DMS114 treated with DMSO at 0.1 percent for 48 hours (cell line): ENCODE data around the gene GRM7.

Experiments
- DNase-seq: peaks from one replicate; lab custom pipeline; 2025; ENCODE audit not compliant: unreplicated experiment; lab: John Stamatoyannopoulos, UW

The GRM7 gene

DNA sequence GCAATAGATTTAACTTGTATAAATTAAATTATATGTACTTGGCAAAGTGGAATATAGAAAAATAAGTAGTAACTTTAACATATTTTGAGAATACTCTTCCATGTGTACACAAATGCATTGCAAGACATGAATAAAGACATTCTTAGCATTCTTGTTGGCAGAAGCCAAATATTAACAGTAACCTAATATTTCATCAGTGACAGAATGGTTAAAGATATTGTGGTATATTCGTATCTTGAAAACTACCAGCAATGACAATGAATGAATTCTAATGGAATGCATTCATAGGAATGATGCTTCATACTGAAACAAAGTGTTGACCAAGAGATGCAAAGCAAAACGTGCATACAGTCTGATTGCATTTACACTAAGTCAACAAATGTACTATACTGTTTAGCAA is 524.7 kb downstream of the GRM7 start:
- DNase-seq = no peak

DNA sequence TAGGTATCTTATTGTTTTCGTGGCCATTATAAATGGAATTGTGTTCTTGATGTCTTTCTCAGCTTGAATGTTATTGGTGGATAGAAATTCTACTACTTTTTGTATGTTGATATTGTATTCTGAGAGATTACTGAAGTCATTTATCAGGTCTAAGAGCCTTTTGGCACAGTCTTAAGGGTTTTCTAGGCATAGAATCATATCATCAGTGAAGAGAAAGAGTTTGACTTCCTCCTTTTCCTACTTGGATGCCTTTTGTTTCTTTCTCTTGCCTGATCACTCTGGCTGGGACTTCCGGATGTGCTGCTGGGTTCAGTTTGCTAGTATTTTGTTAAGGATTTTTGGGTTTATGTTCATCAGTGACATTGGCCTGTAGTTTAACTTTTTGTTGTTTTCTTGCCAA is 527.1 kb downstream of the GRM7 start:
- no peak for DNase-seq

DNA sequence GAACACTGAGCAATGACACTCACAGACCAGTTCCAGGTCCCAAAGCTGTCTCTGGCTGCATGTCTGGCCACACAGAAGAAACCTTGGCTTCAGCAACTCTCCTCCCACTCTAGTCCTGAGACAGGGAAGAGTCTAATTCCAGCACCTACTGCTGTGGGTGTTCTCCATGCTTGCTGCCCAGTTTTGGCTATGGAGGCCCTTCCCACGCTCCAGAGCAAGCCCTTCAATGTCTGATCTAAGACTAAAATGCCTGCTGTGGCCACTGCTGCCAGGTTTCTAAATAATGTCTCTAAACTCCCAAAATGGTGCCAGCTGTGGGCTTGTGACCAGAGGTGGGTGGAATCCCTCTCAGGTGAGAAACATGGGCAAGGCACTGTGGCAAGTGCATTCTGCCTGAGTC is 531.3 kb downstream of the GRM7 start:
- DNase-seq = no peak

DNA sequence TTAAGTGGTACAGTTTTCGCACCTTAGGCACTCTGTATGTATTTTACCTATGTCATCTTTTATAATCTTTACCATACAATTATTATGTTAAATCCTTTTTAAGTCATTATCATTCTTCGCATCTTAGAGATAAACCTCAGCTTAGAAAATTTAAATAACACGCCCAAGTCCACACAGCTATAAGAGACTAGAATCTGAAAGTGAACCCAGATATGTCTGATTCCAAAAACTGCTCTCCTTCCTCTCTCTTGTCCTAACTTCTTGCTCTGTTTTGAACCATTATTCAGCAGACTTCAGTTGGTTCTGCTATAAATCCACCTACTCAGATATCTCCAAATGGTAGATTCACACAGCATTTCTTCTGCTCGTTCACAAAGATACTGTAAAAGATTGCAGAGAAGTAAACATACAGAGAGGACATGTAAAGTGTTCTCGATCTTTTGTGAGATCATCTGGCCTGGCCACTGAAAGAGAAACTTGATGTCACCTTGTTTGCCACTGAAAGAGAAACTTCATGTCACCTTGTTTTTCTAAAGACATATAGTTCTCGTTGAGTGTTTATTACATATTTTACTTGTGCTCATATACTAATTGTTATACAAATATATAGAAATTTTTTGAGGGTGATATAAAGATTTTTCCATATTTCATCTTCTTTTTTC is 533.2 kb downstream of the GRM7 start:
- DNase-seq = no peak

DNA sequence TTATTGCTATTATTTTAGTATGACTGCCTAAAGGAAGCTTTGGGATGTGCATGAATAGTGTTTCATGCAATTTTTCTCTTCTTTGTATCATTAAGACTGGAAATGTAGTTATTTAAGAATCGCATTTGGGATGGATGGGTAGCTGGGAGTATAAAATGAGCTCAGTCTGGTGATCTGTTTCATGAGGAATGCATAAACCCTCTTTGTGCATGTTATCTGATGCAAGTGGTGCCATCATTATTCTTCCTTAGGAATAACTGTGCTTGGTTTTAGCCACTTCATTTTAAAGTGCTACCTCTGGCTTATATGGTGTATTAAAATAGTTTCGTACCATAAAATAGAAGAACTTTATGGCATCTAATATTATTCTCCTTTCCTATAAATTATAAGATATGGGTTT is 535.6 kb downstream of the GRM7 start:
- no peak for DNase-seq

DNA sequence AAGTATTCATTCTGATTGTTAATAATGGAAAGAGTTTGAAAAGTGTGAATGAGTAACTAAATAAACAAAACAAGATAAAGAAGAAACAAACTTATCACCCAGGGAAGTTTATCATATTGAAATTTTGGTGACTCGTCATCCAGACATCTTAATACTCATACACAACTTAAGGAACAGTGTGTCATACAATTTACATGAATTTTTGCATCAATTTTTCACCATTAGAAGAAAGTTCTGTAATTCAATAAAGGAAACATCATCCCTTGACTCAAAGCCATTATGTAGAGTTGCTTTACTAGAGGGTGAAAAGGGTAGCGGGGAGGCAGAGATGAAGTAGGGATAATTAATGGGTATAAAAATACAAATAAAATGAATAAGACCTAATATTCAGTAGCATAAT is 536.2 kb downstream of the GRM7 start:
- DNase-seq = no peak

DNA sequence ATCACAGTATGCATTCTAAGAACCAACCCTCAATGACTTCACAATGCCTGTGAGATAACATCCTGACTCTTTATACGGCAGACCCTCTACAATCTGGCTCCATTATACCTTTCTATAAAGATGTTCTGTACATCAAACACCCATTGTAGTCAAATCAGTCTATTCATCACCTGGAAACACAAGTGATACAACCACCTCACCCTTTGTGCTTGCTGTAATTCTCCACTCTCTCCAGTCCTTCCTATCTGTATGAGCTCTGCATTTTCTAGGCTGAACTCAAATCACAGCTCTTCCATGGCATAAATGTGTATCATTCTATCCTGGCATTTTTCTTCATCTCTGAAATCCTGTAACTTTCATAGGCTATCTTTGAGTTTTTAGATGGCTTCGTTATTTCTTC is 539.4 kb downstream of the GRM7 start:
- DNase-seq = no peak

DNA sequence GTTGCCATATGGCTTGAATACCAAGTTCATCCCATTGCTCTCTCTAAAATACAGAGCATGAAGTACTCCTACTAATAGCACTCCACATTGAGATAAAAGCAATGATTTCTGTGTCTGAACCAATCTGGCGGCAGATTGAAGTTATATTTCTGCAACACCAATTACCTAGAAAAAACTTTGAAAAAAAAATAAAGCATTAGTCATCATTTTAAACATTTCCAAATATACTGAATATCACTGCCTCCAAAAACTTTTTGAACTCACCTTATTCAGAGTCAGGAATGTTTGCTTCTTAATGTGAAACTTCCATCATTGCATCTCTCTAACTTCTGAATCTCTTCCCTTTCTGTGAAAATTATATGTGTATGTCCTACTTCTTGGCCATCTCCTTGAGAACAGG is 540.5 kb downstream of the GRM7 start:
- DNase-seq = no peak

DNA sequence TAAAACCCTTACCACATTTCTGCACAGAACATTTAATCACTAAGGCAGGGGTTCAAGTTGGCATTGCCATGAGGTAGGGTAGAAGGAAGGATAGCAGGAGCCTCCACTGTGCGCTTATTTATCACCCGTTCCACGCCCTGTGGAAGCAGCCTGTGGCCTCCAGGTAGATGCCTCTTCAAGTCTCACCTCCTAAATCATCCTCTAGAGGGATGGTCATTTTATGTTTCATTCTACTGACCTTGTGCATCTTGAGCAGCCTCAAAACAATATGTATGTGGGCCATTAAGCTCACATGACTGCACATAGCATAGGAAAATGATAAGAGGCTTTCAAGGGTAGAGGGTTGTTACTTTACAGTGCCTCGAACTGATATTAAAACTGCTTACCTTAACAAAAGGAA is 546.2 kb downstream of the GRM7 start:
- DNase-seq = no peak

DNA sequence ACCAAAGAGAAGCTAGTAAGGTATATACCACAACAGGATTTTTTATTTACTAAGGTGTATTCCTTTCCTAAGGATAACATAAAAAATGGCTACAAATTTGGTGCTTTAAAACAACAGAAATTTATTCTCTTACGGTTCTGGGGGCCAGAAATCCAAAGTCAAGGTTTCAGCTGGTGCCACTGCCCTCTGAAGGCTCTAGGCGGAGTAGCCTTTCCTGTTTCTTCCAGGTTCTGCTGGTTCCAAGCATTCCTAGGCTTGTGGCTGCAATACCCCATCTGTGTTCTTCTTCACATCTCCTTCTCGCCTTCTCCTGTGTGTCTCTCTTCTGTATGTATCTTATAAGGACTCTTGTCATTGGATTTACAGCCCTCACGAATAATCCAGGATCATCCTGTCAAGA is 549.9 kb downstream of the GRM7 start:
- no peak for DNase-seq

DNA sequence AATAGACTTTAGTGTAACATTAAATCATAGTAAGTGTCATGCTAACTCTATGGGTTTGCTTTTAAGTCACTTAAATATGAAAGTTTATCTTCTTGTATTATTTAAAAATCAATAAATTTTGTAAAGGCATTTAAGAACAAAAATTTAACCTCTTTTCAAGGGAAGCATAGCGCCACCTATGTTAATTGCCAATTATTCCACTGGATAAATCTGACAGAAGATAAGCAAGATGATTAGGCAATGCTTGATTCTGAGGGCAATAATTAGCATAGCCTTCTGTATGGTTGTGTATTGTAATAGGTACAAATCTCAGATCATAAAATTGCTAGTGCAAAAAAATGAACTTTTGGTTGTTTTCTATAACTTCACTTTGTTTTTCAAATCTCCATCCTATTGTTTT is 560.1 kb downstream of the GRM7 start:
- DNase-seq = no peak

DNA sequence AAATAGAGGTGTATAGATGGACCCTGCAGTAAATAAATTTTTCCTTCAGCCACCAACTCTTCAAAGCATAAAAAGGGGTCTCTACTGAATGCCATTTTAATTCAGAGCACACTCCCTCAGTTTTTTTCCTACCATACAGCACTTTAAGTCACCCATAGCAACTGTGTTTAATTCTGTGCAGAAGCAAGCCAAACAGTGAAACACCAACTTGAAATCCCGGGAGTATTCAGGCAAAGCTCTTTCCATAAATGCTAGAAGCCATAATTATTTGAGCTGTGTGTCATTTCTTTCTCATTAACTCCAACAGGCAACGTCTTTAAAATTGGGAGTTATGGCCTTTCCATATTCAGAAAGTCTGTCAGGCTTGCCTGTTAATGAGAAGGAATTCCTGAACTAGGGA is 562.1 kb downstream of the GRM7 start:
- no peak for DNase-seq

DNA sequence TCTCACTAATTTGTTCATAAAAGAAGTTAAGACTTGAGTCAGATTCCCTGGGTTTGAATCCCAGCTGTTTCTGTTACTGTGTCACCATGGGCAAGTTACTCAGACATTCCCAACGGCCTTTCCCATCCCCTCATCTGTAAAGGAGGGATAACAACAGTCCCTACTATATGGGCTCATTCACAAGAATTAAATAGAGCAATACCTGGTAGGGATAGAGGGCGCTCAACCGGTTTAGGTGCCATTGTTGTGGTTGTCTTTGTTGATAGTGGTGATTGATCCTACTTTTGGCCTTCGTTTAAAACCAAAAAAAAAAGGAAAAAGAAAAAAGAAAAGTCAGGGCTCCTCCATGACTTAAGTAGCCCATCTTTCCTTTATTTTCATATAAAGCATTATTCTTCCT is 563.1 kb downstream of the GRM7 start:
- no peak for DNase-seq

DNA sequence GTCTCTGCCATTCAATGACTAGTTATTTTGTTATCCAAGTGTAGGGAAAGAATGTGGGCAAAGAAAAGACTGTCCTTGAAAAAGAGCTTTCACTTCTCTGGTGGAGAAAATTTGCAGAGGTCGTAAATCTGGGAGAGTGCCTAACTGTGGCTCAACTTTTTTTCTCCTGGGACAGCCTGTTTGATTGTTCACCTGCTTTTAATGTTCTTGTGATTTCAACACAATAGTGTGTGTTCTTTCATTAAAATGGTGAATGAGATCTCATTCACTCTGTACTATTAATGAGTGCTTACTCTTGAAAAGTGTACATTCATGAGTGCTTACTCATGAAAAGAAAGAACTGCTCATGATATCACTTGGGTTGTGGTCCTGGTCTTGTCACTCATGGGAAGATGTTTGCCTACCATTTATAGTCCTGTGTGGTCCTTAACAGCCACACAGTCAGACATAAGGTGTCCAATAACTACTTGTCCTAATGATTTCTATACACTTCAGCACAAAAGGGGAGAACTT is 567.3 kb downstream of the GRM7 start:
- DNase-seq = no peak

DNA sequence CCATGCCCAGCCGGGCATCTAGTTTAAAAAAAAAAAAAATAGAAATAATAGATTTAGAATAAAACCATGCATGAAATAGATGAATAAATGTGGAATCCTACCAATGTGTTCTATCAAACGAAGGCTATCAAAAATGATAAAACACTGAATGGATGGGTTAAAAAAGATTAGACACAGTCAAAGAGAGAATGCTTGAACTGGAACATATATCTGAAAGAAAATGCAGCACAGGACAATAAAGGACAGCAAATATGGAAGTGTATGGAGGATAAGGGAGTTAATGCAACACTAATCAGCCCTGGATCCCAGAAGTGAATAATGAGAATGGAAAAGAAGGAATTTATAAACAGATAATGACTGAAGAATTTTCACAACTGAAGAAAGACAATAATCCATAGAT is 571.7 kb downstream of the GRM7 start:
- no peak for DNase-seq

DNA sequence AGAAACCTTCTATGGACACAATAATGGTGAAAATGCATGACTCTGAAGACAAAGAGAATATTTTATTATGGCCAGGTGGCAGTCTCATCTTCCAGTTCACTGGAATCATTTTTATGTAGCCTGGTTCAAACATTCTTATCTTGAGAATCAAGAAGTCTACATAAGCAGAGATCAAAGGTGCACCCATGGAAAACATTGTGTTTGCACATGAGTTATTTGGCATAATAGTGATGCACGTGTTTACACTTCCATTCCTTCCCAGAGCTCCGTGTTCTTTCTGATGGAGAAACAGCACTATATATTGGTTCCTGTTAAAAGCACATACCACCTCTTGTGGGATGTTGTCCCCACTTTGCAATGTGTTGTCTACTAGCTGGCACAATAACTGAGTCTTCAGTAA is 572.2 kb downstream of the GRM7 start:
- DNase-seq = no peak

DNA sequence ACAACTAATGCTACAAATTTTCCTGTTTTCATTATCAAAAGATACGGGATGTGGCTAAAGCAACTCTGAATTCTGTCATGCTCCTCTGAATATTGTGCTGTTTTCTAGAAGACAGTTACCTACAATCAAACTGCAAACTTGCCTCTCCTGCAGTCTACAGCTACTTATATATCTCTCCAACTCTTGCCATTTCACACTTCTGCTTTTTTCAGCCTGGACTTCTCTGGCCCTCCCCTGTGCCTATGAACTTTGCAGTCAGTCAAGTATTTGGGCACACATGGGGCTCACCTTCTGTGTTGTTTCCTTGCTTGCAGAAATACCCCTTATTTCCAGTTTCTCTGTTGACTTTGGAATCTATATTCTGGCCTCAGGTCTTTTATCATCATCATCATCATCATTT is 575.6 kb downstream of the GRM7 start:
- DNase-seq = no peak

DNA sequence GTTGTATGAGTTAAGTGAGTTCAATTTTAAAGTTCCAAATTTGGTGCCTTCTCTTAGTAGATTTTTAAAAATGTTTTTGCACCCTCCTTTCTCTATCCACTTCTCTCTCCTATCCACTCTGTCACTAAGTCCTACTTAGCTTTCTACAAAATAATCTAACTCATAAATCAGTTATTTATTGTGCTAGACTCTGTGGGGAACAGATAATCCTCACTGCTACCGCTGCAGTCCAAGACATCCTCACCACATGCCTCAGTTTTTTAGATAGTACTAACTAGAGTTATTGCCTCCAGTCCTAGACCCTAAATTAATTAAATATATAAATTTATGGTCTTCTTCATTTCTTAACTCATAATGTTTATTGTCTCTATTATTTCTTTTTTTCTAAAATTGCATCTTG is 576.3 kb downstream of the GRM7 start:
- DNase-seq = no peak

DNA sequence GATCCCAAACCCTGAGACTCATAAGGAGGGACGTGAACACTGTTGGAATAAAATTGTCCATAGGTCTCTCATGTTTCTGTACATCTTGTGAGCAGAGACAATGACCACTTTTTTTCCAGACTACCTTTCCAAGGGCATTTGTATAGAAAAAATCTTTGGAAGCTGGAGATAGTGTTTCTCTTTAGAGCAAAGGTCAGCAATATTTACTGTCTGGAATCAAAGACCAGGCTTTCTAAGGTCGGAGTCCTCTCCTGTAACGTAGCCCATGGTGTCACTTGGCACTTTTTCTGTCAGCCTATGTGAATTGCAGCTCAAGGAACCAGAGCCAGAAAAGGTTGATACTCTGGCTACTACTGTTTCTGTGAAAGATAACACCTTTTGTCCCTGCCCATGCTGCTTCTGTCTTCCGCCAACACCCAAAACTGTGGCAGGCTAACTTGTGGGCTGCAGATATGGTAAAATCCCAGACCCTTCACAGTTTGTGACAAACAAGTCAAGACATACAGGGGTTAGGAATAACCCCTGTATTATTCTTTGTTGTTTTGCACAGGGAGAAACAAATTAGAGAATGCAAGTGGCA is 578.3 kb downstream of the GRM7 start:
- DNase-seq = no peak

DNA sequence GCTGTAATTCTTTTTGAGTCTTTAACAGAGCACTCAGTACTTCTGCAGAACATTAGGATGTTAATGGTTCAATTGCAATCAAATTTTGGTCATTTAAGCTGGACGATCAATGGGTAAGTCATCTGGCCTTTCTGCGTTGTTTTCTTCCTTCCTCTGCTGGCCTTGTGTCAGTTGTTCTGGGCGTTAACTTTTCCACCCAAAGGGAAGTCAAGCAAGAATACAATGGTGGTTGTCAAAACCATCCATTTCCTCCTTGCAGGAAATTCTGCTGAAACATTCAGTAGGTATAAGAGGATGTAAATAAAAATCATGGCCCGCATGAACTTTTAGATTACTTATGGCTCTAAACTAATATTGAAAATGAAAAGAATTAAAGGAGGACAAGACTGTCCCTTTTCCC is 584.0 kb downstream of the GRM7 start:
- DNase-seq = no peak

DNA sequence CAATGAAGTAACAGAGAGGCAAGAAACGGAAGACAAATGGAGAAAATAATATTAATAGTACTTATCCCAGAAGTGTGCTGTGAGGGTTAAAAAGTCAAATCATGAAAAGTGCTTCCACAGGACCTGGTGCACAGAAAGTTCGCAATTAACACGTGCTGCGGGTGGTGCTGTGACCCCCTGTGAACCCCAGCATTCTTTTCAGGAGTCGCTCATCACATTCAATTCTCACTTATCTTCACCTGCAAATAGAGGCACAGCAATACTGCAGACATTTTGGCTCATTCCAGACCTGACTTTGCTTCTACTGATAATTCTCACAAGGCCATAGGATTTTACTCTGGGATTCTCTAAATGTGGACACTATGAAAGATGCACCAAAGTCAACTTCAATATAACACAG is 584.4 kb downstream of the GRM7 start:
- DNase-seq = no peak

DNA sequence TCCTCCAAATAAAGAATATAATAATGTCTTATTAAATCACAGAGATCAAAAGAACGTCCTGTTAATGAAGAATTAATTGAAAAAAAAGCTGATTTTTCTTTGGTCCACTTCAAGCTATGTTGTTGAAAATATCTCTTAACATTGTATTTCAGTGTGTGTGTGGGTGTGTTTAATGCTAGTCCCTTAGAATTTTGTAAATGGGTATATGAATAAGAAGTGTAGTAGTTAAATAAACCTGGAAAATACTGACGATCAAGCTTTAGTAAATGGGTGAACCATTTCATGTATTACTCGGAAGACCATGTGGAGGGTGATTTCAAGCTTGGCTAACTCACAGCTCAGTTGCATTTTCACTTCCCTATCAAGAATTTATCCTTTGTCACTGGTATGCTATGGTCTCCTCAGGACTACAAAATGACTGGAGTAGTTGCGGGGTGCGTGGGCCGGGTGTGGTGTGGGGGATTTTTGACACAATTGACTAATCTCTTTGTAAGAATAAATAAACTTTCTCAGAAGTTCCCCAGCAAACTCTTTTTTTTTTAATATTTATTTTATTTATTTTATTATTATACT is 586.4 kb downstream of the GRM7 start:
- DNase-seq = no peak

DNA sequence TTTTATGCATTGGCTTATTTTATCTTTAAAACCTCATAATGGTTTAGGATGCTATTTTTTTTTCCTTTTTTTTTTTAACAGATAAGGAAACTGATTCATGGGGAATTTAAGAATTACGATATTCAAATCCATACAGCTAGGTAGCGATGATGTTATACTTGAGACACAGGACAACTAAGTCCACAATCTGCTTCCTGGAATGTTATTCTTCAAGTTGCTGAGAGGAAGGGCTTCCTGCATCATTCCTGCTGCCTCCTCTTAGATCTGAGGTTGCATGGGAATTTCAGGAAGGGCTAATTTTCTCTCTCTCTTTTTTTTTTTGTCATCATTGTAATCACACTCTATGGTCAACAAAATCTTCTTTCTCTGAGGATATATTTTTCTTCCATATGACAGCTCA is 595.5 kb downstream of the GRM7 start:
- no peak for DNase-seq
